GM10266 (cell line): ENCODE measurements around the gene ZG16.
"Not testable (repeated sequence)": the region's sequence is repeated elsewhere in the genome, so short reads cannot be mapped to it uniquely, and the experiment has no call there.

Source experiments
- DNase-seq: peaks from one replicate; pipeline ENCODE4 v3.0.0; 2012; ENCODE audit errors: extremely low spot score
- TF ChIP-seq, protein P1 (sequence below): IDR thresholded peaks from 2 replicates; pipeline ENCODE4 v1.5.1; 2012; ENCODE audit warnings: mild to moderate bottlenecking, low read depth; ENCODE audit not compliant: control insufficient read depth, insufficient read depth; ENCODE audit errors: missing control alignments

ZG16 gene

DNA sequence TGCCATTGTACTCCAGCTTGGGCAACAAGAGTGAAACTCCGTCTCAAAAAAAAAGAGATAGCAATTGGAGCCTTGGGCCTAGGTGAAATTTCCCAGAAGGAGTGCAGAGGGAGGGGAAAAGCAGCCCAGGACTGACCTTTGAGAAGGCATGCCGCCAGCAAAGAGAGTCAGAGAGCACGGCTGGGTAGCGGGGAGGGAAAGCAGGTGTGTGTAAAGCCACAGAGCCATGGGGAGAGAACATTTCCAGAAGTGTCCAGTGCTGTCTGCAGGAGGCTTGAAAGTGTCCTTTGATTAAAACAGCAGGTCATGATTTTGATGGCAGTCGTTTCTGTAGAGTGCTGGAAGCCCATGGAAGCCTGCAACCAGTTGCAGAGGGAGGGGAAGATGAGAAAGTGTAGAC lies 40.3 kb upstream of the ZG16 start:
- TF ChIP-seq, protein P1, sequence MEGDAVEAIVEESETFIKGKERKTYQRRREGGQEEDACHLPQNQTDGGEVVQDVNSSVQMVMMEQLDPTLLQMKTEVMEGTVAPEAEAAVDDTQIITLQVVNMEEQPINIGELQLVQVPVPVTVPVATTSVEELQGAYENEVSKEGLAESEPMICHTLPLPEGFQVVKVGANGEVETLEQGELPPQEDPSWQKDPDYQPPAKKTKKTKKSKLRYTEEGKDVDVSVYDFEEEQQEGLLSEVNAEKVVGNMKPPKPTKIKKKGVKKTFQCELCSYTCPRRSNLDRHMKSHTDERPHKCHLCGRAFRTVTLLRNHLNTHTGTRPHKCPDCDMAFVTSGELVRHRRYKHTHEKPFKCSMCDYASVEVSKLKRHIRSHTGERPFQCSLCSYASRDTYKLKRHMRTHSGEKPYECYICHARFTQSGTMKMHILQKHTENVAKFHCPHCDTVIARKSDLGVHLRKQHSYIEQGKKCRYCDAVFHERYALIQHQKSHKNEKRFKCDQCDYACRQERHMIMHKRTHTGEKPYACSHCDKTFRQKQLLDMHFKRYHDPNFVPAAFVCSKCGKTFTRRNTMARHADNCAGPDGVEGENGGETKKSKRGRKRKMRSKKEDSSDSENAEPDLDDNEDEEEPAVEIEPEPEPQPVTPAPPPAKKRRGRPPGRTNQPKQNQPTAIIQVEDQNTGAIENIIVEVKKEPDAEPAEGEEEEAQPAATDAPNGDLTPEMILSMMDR: no peak
- no peak for DNase-seq

DNA sequence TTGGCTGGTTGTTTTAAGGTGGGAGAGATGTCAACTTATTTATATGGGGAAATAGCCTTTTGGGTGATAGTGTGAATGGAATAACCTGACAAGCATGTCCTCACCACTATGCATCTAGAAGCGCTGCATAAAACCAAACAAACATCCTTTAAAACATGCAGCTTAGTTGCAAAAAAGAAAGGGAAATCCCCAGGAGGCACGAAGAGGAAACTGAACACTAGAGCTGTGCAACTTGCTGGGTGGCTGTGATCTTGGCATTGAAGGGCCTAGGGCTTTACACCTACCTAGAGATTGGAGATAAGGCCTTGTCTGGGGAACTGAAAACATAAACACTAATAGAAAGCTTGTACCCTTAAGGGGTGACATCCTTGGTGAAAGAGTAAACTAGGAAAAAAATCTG lies 39.5 kb upstream of the ZG16 start:
- TF ChIP-seq, protein P1: no peak
- DNase-seq: peak; percentile 69

DNA sequence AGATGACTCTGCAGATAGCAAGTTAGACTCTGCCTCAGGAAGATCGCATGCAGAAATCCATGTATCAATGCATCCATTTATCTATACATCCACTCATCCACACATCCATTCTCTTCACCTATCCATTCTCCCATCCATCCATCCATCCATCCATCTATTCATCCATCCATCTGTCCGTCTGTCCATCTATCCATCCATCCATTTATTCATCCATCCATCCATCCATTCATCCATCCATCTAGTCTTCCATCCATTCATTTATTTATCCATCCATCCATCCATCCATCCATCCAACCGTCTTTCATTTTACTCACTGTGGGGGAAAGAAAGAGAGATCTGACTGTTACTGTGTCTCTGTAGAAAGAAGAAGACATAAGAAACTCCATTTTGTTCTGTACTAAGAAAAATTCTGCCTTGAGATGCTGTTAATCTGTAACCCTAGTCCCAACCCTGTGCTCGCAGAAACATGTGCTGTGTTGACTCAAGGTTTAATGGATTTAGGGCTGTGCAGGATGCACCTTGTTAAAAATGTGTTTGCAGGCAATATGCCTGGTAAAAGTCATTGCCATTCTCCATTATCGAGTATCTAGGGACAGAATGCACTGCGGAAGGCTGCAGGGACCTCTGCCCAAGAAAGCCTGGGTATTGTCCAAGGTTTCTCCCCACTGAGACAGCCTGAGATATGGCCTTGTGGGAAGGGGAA lies 38.0 kb upstream of the ZG16 start:
- not testable (repeated sequence) for DNase-seq

DNA sequence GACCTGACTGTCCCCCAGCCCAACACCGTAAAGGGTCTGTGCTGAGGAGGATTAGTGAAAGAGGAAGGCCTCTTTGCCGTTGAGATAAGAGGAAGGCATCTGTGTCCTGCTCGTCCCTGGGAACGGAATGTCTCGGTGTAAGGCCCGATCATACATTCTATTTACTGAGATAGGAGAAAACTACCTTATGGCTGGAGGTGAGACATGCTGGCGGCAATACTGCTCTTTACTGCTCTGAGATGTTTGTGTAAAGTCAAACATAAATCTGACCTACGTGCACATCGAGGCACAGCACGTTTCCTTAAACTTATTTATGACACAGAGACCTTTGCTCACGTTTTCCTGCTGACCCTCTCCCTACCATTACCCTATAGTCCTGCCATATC lies 37.4 kb upstream of the ZG16 start:
- not testable (repeated sequence) for DNase-seq

DNA sequence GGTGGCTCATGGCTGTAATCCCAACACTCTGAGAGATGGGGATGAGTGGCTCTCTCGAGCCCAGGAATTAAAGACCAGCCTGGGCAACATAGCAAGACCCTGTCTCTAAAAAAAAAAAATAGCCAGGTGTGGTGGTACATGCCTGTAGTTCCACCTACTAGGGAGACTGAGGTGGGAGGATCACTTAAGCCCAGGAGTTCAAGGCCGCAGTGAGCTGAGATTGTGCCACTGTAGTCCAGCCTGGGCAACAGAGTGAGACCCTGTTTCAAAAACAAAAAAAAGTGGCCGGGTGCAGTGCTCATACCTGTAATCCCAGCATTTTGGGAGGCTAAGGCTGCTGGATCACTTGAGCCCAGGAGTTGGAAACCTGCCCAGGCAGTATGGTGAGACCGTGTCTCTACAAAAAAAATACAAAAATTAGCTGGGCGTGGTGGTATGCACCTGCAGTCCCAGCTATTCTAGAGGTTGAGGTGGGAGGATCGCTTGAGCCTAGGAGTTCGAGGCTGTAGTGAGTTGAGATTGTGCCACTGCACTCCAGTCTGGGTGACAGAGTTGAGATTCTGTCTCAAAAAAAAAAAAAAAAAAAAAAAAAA lies 35.3 kb upstream of the ZG16 start:
- TF ChIP-seq, protein P1: no peak
- no peak for DNase-seq

DNA sequence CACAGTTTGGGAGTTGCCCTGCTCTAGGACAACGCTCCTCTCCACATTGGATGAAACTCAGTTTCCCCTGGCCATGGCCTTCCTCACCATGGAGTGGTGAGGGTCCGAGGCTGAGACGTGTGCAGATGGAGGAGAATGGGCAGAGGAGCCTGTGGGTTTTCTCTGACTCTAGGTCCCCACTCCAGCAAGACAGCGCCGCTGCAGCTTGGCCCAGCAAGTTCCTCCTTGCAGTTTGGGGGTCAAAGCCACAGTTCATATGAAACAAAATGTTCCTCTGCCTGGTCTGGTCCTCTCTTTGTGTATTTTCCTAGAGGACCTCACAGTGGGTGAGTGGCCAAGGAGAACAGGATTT lies 34.6 kb upstream of the ZG16 start:
- TF ChIP-seq, protein P1: no peak
- no peak for DNase-seq

DNA sequence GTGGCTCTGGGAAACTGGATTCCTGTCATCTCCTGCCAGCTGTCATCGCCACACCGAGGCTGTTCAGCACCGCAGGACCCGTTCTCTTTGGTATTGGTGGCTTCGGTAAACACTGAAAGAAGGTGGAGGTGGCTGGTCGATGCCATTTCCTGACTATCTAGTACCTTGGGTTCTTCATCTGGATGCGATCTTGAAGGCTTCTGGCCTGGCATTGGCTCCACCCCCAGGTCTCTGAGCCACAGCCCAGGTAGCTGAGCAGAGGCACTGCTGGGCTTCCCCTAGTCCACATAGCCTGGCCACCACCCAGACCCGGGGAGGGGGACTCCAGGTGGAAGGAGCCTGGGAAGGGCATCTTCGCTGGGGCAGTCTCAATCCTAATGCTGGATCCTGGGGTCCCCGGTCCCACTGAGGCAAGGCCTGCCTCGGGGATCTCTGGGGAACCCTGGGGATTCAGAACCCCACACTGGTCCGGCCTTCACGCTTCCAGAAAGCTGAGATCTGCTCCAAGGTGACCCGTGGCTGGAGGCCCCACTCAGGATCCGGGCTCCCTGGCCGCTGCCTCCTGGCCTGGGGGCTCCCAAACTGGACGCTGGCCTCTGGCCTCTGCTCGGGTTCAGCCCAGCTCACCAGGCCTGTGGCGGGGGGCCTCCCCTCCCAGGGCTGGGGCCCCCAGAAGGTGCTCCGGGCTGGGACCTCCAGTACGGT lies 34.1 kb upstream of the ZG16 start:
- TF ChIP-seq, protein P1: no peak
- no peak for DNase-seq

DNA sequence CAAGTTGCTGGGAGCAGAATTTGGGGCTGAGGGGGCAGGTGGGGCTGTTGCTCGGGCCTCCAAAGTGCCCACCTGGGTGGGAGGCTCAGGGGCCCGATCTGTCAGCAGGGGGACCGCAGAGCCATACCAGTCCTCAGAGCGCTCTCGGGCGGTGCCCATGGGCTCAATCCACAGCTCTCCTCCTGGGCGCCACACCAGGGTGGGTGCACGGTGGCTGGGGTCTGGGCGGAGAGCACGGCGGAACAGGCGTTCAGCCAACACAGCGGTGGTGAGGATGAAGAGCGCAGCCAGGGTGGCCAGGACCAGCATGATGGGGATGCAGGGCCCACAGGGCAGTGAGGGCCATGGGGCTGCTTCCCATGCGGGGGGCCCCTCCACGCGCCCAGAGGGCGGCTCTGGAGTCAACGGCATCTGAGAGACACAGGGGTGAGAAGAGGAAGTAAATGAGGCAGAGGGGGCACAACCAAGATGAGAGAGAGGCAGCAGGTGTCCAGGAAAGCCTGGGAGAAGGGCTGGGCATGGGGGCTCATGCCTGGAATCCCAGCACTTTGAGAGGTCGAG lies 33.4 kb upstream of the ZG16 start:
- DNase-seq: no peak
- TF ChIP-seq, protein P1: no peak
